Neural cell (in vitro differentiated cells): ENCODE measurements around the gene MAP3K1. TPM values are rescaled to one million over a fixed set of nuclear protein-coding genes. Genes with fewer than 3 reads are reported as not detected.
"Not testable (repeated sequence)": the region's sequence is repeated elsewhere in the genome, so short reads cannot be mapped to it uniquely, and the experiment has no call there.

Experiments used
- H2AFZ ChIP-seq: fragments of 200-600, 300-800 bp; sonication (generic), shearing (Covaris generic); 2 replicates; pipeline ENCODE4 v1.6.0; 2014; ENCODE audit warnings: low read depth, mild to moderate bottlenecking, antibody characterized with exemption, low read length, moderate library complexity
- H3F3A ChIP-seq: fragments of 200-600 bp; shearing (Covaris generic); 2 replicates; pipeline ENCODE4 v1.6.1; 2016; ENCODE audit warnings: mild to moderate bottlenecking, moderate library complexity, mixed read lengths, antibody characterized with exemption, low read length; ENCODE audit not compliant: insufficient read depth, poor library complexity, severe bottlenecking
- H3K27ac ChIP-seq: fragments of 200-600, 300-800 bp; sonication (generic), shearing (Covaris generic); 2 replicates; pipeline ENCODE4 v1.5.1; 2014; ENCODE audit warnings: mild to moderate bottlenecking, low read length, moderate library complexity
- H3K27me3 ChIP-seq: fragments of 300-800, 200-600 bp; sonication (generic), shearing (Covaris generic); 2 replicates; pipeline ENCODE4 v1.6.0; 2014; ENCODE audit warnings: mild to moderate bottlenecking, low read depth, low read length, moderate library complexity; ENCODE audit not compliant: insufficient read depth
- H3K36me3 ChIP-seq: fragments of 300-800, 200-600 bp; sonication (generic), shearing (Covaris generic); 2 replicates; pipeline ENCODE4 v1.5.1; 2014; ENCODE audit warnings: mild to moderate bottlenecking, antibody characterized with exemption, low read length, moderate library complexity; ENCODE audit not compliant: insufficient read depth
- H3K4me2 ChIP-seq: fragments of 300-800, 200-600 bp; sonication (generic), shearing (Covaris generic); 2 replicates; pipeline ENCODE4 v1.6.0; 2014; ENCODE audit warnings: mild to moderate bottlenecking, low read length
- H3K4me3 ChIP-seq: fragments of 300-800, 200-600 bp; sonication (generic), shearing (Covaris generic); 2 replicates; pipeline ENCODE4 v1.5.1; 2014; ENCODE audit warnings: mild to moderate bottlenecking, low read length, moderate library complexity
- H3K79me2 ChIP-seq: fragments of 200-600 bp; shearing (Covaris generic); replicated peaks from 2 replicates; pipeline ENCODE4 v1.6.0; 2014; ENCODE audit warnings: mild to moderate bottlenecking, low read length, moderate library complexity; ENCODE audit not compliant: insufficient read depth
- H3K9ac ChIP-seq: fragments of 300-800, 200-600 bp; sonication (generic), shearing (Covaris generic); 2 replicates; pipeline ENCODE4 v1.6.1; 2016; ENCODE audit warnings: mild to moderate bottlenecking, low read length, mixed read lengths
- H3K9me2 ChIP-seq: fragments of 200-600 bp; shearing (Covaris generic); 2 replicates; pipeline ENCODE4 v1.6.1; 2016; ENCODE audit warnings: mild to moderate bottlenecking, low read length, mixed read lengths; ENCODE audit not compliant: insufficient read depth
- H3K9me3 ChIP-seq: fragments of 200-600, 300-800 bp; sonication (generic), shearing (Covaris generic); 2 replicates; pipeline ENCODE4 v1.6.1; 2016; ENCODE audit warnings: mild to moderate bottlenecking, mixed run types, low read length, moderate library complexity, mixed read lengths
- H4K20me1 ChIP-seq: fragments of 200-600 bp; shearing (Covaris generic); 2 replicates; pipeline ENCODE4 v1.6.1; 2016; ENCODE audit warnings: mild to moderate bottlenecking, mixed run types; ENCODE audit not compliant: insufficient read depth
- EP300 ChIP-seq: fragments of 450-650 bp; conservative IDR thresholded peaks from 2 replicates; pipeline ENCODE4 v1.6.1; 2014; ENCODE audit warnings: antibody characterized with exemption, mild to moderate bottlenecking, moderate library complexity; ENCODE audit not compliant: poor library complexity, severe bottlenecking
- EZH2 ChIP-seq: fragments of 200-600, 300-800 bp; shearing (Covaris generic), sonication (generic); IDR thresholded peaks from 2 replicates; pipeline ENCODE4 v1.6.1; 2014; ENCODE audit warnings: antibody characterized with exemption, low read length, borderline replicate concordance, mild to moderate bottlenecking; ENCODE audit not compliant: insufficient read depth, poor library complexity, severe bottlenecking
- MXI1 ChIP-seq: fragments of 450-650 bp; conservative IDR thresholded peaks from 2 replicates; pipeline ENCODE4 v1.6.1; 2014; ENCODE audit warnings: antibody characterized with exemption, mild to moderate bottlenecking; ENCODE audit not compliant: poor library complexity, severe bottlenecking
- POLR2AphosphoS5 ChIP-seq: IDR thresholded peaks from 2 replicates; pipeline ENCODE4 v1.6.1; 2012
- RAD21 ChIP-seq: fragments of 450-650 bp; conservative IDR thresholded peaks from 2 replicates; pipeline ENCODE4 v1.6.1; 2014; ENCODE audit warnings: antibody characterized with exemption, mild to moderate bottlenecking, moderate library complexity
- SMC3 ChIP-seq: fragments of 450-650 bp; conservative IDR thresholded peaks from 2 replicates; pipeline ENCODE4 v1.6.1; 2014; ENCODE audit warnings: antibody characterized with exemption, mild to moderate bottlenecking, moderate library complexity; ENCODE audit not compliant: poor library complexity
- TAF1 ChIP-seq: IDR thresholded peaks from 2 replicates; pipeline ENCODE4 v1.6.1; 2012; ENCODE audit warnings: low read depth
- polyA plus RNA-seq: library from polyadenylated mRNA; depleted of rRNA; stranded (reverse); fragments of >200 nt; gene quantifications from 2 replicates; pipeline ENCODE4 v1.2.3, GENCODE V29; 2014
- TF ChIP-seq, protein P1 (sequence below): IDR thresholded peaks from 2 replicates; pipeline ENCODE4 v1.6.1; 2012; ENCODE audit warnings: borderline replicate concordance
- TF ChIP-seq, protein P2 (sequence below): fragments of 450-650 bp; IDR thresholded peaks from 2 replicates; pipeline ENCODE4 v1.5.1; 2014; ENCODE audit warnings: antibody characterized with exemption, mild to moderate bottlenecking, moderate library complexity; ENCODE audit not compliant: poor library complexity, severe bottlenecking

The MAP3K1 gene
- polyA plus RNA-seq, 1 donor from 2014 or later: 26.4 TPM

DNA sequence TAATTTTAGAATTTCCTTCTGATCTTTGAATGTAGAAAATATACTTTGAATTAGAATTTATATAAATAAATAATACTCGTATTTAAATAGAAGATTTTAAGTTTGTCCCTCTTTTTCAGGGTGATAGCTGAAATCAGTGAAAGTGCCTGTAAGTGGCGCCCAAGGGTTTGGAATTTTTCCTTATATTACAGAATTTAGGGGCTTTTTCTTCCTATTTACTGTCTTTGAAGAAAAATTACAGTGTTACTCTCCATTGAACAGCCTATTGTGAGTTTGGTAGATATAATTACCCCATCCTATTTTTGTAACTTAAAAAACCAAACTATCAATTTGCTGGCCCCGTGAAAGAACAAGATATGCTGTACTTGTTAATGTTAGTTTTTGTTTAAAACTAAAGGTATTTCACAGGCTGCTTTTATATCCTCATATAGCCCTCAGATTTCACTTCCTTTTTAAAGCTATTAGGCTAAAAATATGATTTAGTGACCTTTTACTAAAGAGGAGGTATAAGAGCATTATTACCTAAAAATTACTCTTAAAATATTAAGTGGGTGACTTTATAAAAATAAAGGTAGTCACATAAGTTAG lies 3.2 kb downstream of the MAP3K1 start:
- Histone ChIP-seq H3K36me3 (no peaks in the 10 kb centered on the region), H2AFZ (no peak overlapping the region), H4K20me1 (peaks cover 6% of the 10 kb centered on the region), H3K79me2 (peaks cover 70% of the 10 kb centered on the region), H3K27ac (no peak overlapping the region), H3K9ac (no peak overlapping the region), H3K9me3 (no peaks in the 10 kb centered on the region), H3K4me2 (peak overlapping the region; percentile 13), H3K9me2 (no peaks in the 10 kb centered on the region), H3K4me3 (peak overlapping the region; percentile 49), H3F3A (no peaks in the 10 kb centered on the region), H3K27me3 (peaks cover 10% of the 10 kb centered on the region)
- no peak for TF ChIP-seq POLR2AphosphoS5
- no peak for TF ChIP-seq MXI1
- TF ChIP-seq RAD21: peak; percentile 46
- TF ChIP-seq EP300: no peak
- no peak for TF ChIP-seq EZH2
- TF ChIP-seq, protein P1, sequence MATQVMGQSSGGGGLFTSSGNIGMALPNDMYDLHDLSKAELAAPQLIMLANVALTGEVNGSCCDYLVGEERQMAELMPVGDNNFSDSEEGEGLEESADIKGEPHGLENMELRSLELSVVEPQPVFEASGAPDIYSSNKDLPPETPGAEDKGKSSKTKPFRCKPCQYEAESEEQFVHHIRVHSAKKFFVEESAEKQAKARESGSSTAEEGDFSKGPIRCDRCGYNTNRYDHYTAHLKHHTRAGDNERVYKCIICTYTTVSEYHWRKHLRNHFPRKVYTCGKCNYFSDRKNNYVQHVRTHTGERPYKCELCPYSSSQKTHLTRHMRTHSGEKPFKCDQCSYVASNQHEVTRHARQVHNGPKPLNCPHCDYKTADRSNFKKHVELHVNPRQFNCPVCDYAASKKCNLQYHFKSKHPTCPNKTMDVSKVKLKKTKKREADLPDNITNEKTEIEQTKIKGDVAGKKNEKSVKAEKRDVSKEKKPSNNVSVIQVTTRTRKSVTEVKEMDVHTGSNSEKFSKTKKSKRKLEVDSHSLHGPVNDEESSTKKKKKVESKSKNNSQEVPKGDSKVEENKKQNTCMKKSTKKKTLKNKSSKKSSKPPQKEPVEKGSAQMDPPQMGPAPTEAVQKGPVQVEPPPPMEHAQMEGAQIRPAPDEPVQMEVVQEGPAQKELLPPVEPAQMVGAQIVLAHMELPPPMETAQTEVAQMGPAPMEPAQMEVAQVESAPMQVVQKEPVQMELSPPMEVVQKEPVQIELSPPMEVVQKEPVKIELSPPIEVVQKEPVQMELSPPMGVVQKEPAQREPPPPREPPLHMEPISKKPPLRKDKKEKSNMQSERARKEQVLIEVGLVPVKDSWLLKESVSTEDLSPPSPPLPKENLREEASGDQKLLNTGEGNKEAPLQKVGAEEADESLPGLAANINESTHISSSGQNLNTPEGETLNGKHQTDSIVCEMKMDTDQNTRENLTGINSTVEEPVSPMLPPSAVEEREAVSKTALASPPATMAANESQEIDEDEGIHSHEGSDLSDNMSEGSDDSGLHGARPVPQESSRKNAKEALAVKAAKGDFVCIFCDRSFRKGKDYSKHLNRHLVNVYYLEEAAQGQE: no peak
- TF ChIP-seq, protein P2, sequence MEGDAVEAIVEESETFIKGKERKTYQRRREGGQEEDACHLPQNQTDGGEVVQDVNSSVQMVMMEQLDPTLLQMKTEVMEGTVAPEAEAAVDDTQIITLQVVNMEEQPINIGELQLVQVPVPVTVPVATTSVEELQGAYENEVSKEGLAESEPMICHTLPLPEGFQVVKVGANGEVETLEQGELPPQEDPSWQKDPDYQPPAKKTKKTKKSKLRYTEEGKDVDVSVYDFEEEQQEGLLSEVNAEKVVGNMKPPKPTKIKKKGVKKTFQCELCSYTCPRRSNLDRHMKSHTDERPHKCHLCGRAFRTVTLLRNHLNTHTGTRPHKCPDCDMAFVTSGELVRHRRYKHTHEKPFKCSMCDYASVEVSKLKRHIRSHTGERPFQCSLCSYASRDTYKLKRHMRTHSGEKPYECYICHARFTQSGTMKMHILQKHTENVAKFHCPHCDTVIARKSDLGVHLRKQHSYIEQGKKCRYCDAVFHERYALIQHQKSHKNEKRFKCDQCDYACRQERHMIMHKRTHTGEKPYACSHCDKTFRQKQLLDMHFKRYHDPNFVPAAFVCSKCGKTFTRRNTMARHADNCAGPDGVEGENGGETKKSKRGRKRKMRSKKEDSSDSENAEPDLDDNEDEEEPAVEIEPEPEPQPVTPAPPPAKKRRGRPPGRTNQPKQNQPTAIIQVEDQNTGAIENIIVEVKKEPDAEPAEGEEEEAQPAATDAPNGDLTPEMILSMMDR: peak; percentile 48
- TF ChIP-seq TAF1: no peak
- TF ChIP-seq SMC3: no peak

DNA sequence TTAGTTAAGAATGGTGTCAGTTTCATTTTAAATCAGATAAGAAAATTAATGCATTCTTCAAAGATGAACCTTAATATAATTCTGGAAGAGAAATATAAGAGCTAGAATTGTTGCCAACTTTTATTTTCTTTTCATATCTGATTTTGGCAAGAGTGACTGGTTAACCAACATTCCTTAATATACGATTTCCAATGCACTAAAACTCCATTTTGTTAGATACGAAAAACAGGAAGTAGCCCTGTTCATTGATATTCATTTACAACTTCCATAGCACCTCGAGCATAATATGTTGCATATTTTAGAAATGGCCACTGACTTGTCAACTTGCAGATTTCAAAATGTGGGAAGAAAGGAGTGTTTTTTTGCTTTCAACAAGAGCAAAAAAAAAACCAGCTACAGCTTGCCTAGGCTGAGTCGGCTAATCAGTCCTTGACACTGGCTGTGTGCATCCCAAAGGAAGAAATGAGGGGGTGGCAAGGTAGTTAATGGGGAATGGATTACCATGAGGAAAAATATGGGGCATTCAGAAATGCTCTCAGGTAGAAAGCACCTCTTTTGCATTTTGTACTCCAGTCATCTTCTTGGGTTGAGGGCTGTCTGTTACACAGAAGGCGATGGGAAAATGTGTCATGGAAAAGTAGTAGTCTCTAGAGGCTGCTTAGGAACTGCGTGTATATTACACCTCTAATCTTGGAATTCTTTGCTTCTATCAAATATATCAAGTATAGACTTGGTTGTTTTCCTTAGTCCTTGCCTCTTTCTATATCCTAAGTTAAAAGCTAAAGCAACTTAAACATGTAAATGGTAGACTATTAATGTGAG lies 3.9 kb downstream of the MAP3K1 start:
- peaks cover 3% of the 10 kb centered on the region for H3K27me3 ChIP-seq
- TF ChIP-seq RAD21 (no peak), POLR2AphosphoS5 (peak; percentile 39), MXI1 (no peak), TAF1 (no peak)
- TF ChIP-seq, protein P1: peak; percentile 98
- H3K9me2 ChIP-seq: no peaks in the 10 kb centered on the region
- peak overlapping the region; percentile 13 for H3K4me2 ChIP-seq
- H3K4me3 ChIP-seq: peak overlapping the region; percentile 49
- no peaks in the 10 kb centered on the region for H3K9me3 ChIP-seq
- no peaks in the 10 kb centered on the region for H3K36me3 ChIP-seq
- peaks cover 76% of the 10 kb centered on the region for H3K79me2 ChIP-seq
- H4K20me1 ChIP-seq: peaks cover 6% of the 10 kb centered on the region
- H3F3A ChIP-seq: no peaks in the 10 kb centered on the region
- H3K27ac ChIP-seq: peak overlapping the region; percentile 35
- no peak overlapping the region for H2AFZ ChIP-seq
- H3K9ac ChIP-seq: no peak overlapping the region

DNA sequence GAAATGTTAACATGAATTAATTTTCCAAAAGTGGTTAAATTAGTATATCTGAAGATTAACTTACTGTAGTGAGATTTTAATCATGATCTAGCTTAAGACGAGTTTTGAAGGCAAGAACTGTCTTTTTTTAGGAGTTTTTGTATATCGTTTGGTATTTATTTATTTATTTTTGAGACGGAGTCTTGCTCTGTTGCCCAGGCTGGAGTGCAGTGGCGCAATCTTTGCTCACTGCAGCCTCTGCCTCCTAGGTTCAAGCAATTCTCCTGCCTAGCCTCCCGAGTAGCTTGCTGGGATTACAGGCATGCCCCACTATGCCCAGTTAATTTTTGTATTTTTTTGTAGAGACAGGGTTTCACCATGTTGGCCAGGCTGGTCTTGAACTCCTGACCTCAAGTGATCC lies 6.5 kb downstream of the MAP3K1 start:
- H2AFZ ChIP-seq, H3K36me3 ChIP-seq, H3K9me2 ChIP-seq, H4K20me1 ChIP-seq, H3F3A ChIP-seq, H3K4me3 ChIP-seq, H3K27ac ChIP-seq, H3K9ac ChIP-seq, H3K27me3 ChIP-seq, H3K4me2 ChIP-seq, H3K9me3 ChIP-seq: not testable (repeated sequence)
- peaks cover 69% of the 10 kb centered on the region for H3K79me2 ChIP-seq
